NCI-H2196 (cell line): Measurements from ENCODE around the gene SSBP3.

Source experiments
- DNase-seq: peaks from one replicate; lab custom pipeline; 2025; ENCODE audit not compliant: unreplicated experiment; lab: John Stamatoyannopoulos, UW

The SSBP3 gene

GRCh38 chr1:54331843-54332463 lies 74.2 kb downstream of the SSBP3 start:
- DNase-seq = no peak

- peak; percentile 19 for DNase-seq
Measured at GRCh38 chr1:54331091-54331772, 75.0 kb downstream of the SSBP3 start.

GRCh38 chr1:54329312-54330003 lies 76.7 kb downstream of the SSBP3 start:
- DNase-seq = no peak

GRCh38 chr1:54328066-54328636 lies 78.0 kb downstream of the SSBP3 start:
- DNase-seq = no peak

- DNase-seq = no peak
Measured at GRCh38 chr1:54327386-54328065, 78.7 kb downstream of the SSBP3 start.

GRCh38 chr1:54326543-54327385 lies 79.4 kb downstream of the SSBP3 start:
- DNase-seq = no peak

- no peak for DNase-seq
Measured at GRCh38 chr1:54325703-54326461, 80.3 kb downstream of the SSBP3 start.

- no peak for DNase-seq
Measured at GRCh38 chr1:54325284-54325683, 80.9 kb downstream of the SSBP3 start.

GRCh38 chr1:54324251-54325140 lies 81.7 kb downstream of the SSBP3 start:
- no peak for DNase-seq

- no peak for DNase-seq
Measured at GRCh38 chr1:54323921-54324250, 82.3 kb downstream of the SSBP3 start.

- no peak for DNase-seq
Measured at GRCh38 chr1:54323324-54323739, 82.9 kb downstream of the SSBP3 start.

- DNase-seq = no peak
Measured at GRCh38 chr1:54318246-54318814, 87.9 kb downstream of the SSBP3 start.

- DNase-seq = no peak
Measured at GRCh38 chr1:54317084-54317483, 89.1 kb downstream of the SSBP3 start.

GRCh38 chr1:54315099-54315498 lies 91.1 kb downstream of the SSBP3 start:
- DNase-seq = no peak

- peak; percentile 7 for DNase-seq
Measured at GRCh38 chr1:54314696-54315095, 91.5 kb downstream of the SSBP3 start.

- peak; percentile 20 for DNase-seq
Measured at GRCh38 chr1:54312796-54313316, 93.3 kb downstream of the SSBP3 start.

- no peak for DNase-seq
Measured at GRCh38 chr1:54311506-54311905, 94.7 kb downstream of the SSBP3 start.
